GM12878 (cell line): ENCODE measurements around the gene FAM216A. TPM values are rescaled to one million over a fixed set of nuclear protein-coding genes. Genes with fewer than 3 reads are reported as not detected.

Experiments used
- ATAC-seq: fragments of 200-7000 bp; cut with Tn5 transposase; 3 replicates; pipeline ENCODE4 v1.9.1; 2020; ENCODE audit warnings: mild to moderate bottlenecking, moderate library complexity
- BruUV-seq: library from RNA; stranded (reverse); fragments of 400-500 nt; replicated peaks from 2 replicates; lab custom pipeline; 2021; lab: Mats Ljungman, UMichigan
- CTCF ChIA-PET: fragments of 300-600 bp; sonication (Branson Sonifier 250); formaldehyde crosslinking; extraction: SDS; loops from one replicate; lab custom pipeline; 2021; ENCODE audit warnings: inconsistent platforms; lab: Yijun Ruan, JAX
- POLR2A ChIA-PET: fragments of 350-600 bp; formaldehyde crosslinking; extraction: SDS; loops from one replicate; lab custom pipeline; 2021; ENCODE audit warnings: inconsistent platforms; lab: Charles Lee
- RAD21 ChIA-PET: fragments of 300-600 bp; sonication (Branson Sonifier 250); formaldehyde crosslinking; loops from one replicate; lab custom pipeline; 2023; ENCODE audit warnings: antibody characterized with exemption; ENCODE audit not compliant: unreplicated experiment; lab: Charles Lee
- SMC1A ChIA-PET: fragments of 300-600 bp; sonication (Branson Sonifier 250); formaldehyde crosslinking; loops from one replicate; lab custom pipeline; 2023; ENCODE audit not compliant: unreplicated experiment, uncharacterized antibody; lab: Charles Lee
- DNase-seq: peaks from one replicate; pipeline ENCODE4 v3.0.0-alpha.2; 2011; ENCODE audit warnings: low read depth, low spot score
- FAIRE-seq: peaks from 3 replicates; lab custom pipeline; 2011; peaks lifted over from hg19 to GRCh38; lab: Jason Lieb, UNC
- H2AFZ ChIP-seq: 2 replicates; pipeline ENCODE4 v1.6.0; 2011; ENCODE audit warnings: low read depth, low read length, control low read depth; ENCODE audit not compliant: control insufficient read depth
- H3K27ac ChIP-seq: 2 replicates; pipeline ENCODE4 v1.5.1; 2011; ENCODE audit warnings: control low read depth; ENCODE audit not compliant: control insufficient read depth, insufficient read depth
- H3K27me3 ChIP-seq, 2 experiments: replicated peaks in 1 of 2; 2 replicates each; pipeline versions ENCODE4 v1.6.0 to v1.6.1; 2011; ENCODE audit warnings: low read length in 1 of 2; ENCODE audit not compliant: control insufficient read depth in 2 of 2, insufficient read depth in 2 of 2
- H3K36me3 ChIP-seq, 2 experiments: 2 replicates each; pipeline ENCODE4 v1.5.1; 2011; ENCODE audit warnings: low read length in 1 of 2; ENCODE audit not compliant: control insufficient read depth in 2 of 2, insufficient read depth in 2 of 2
- H3K4me1 ChIP-seq: 2 replicates; pipeline ENCODE4 v1.6.1; 2011; ENCODE audit warnings: mild to moderate bottlenecking, low read length, moderate library complexity, mixed read lengths; ENCODE audit not compliant: control insufficient read depth, insufficient read depth
- H3K4me2 ChIP-seq: 2 replicates; pipeline ENCODE4 v1.6.0; 2011; ENCODE audit warnings: control low read depth; ENCODE audit not compliant: control insufficient read depth, insufficient read depth
- H3K4me3 ChIP-seq: fragments of 200-600 bp; sonication (generic); 2 replicates; pipeline ENCODE4 v1.5.1; 2016
- H3K79me2 ChIP-seq: 2 replicates; pipeline ENCODE4 v1.6.0; 2011; ENCODE audit warnings: low read length; ENCODE audit not compliant: control insufficient read depth, insufficient read depth
- H3K9ac ChIP-seq: 2 replicates; pipeline ENCODE4 v1.8.0; 2011; ENCODE audit warnings: low read length, control low read depth, mixed read lengths; ENCODE audit not compliant: control insufficient read depth, insufficient read depth
- H3K9me3 ChIP-seq: replicated peaks from 3 replicates; pipeline ENCODE4 v1.5.1; 2011; ENCODE audit warnings: mild to moderate bottlenecking, low read length; ENCODE audit not compliant: control insufficient read depth, insufficient read depth
- H4K20me1 ChIP-seq: 2 replicates; pipeline ENCODE4 v1.6.0; 2011; ENCODE audit not compliant: control insufficient read depth, insufficient read depth
- CUX1 ChIP-seq: IDR thresholded peaks from 2 replicates; pipeline ENCODE4 v1.6.1; 2012; ENCODE audit warnings: improper control_type of control experiment, low read depth, low read length; ENCODE audit not compliant: insufficient replicate concordance
- ETV6 ChIP-seq, 2 experiments: fragments of 450-650 bp in 1 of 2; IDR thresholded peaks in 1 of 2; conservative IDR thresholded peaks in 1 of 2; 2 replicates each; pipeline ENCODE4 v1.6.1; 2014; ENCODE audit warnings: antibody characterized with exemption in 1 of 2, borderline replicate concordance in 1 of 2, low read depth in 1 of 2, mild to moderate bottlenecking in 1 of 2, moderate library complexity in 1 of 2
- GABPA ChIP-seq: IDR thresholded peaks from 2 replicates; pipeline ENCODE4 v1.6.1; 2014; ENCODE audit warnings: antibody characterized with exemption, low read depth, mild to moderate bottlenecking, inconsistent platforms
- MEF2A ChIP-seq: IDR thresholded peaks from 2 replicates; pipeline ENCODE4 v1.6.1; 2011; ENCODE audit warnings: low read depth, mild to moderate bottlenecking, low read length, moderate library complexity; ENCODE audit not compliant: insufficient read depth
- MYB ChIP-seq: fragments of 150-350 bp; IDR thresholded peaks from 2 replicates; pipeline ENCODE4 v1.6.1; 2014; ENCODE audit warnings: mild to moderate bottlenecking, low read depth, low read length, borderline replicate concordance
- NFYA ChIP-seq: IDR thresholded peaks from 2 replicates; pipeline ENCODE4 v1.6.1; 2011; ENCODE audit warnings: low read depth, mild to moderate bottlenecking, low read length, improper control_type of control experiment, borderline replicate concordance
- NFYB ChIP-seq: IDR thresholded peaks from 2 replicates; pipeline ENCODE4 v1.6.1; 2011; ENCODE audit warnings: low read depth, mild to moderate bottlenecking, low read length, improper control_type of control experiment, moderate library complexity; ENCODE audit not compliant: insufficient read depth
- NR2C2 ChIP-seq: IDR thresholded peaks from 2 replicates; pipeline ENCODE4 v1.6.1; 2011; ENCODE audit warnings: borderline replicate concordance, low read depth; ENCODE audit not compliant: control insufficient read depth, insufficient read length
- NRF1 ChIP-seq: conservative IDR thresholded peaks from 2 replicates; pipeline ENCODE4 v1.6.1; 2011; ENCODE audit warnings: mild to moderate bottlenecking, low read depth, low read length, improper control_type of control experiment
- POLR2AphosphoS2 ChIP-seq: IDR thresholded peaks from 2 replicates; pipeline ENCODE4 v1.6.1; 2011; ENCODE audit warnings: low read depth, mild to moderate bottlenecking, low read length, improper control_type of control experiment, moderate library complexity
- RELA ChIP-seq: fragments of 450-650 bp; IDR thresholded peaks from 2 replicates; pipeline ENCODE4 v1.8.0; 2014; ENCODE audit warnings: borderline replicate concordance; ENCODE audit not compliant: partially characterized antibody
- SRF ChIP-seq, 2 experiments: IDR thresholded peaks; 2 replicates each; pipeline ENCODE4 v1.6.1; 2011; ENCODE audit warnings: low read depth in 2 of 2, low read length in 2 of 2, mild to moderate bottlenecking in 1 of 2, moderate library complexity in 1 of 2
- SUZ12 ChIP-seq: fragments of 200-600 bp; sonication (generic); IDR thresholded peaks from one replicate; pipeline ENCODE4 v1.6.1; 2018; ENCODE audit warnings: antibody characterized with exemption, mild to moderate bottlenecking; ENCODE audit not compliant: unreplicated experiment
- WGBS: methylation state at CpG from one replicate; pipeline ENCODE4 v1.1.6; 2016; ENCODE audit warnings: low lambda C conversion rate; ENCODE audit not compliant: insufficient replicate concordance, insufficient coverage; ENCODE audit errors: missing lambda C conversion rate; 5-methylcytosine and 5-hydroxymethylcytosine counted together
- in situ Hi-C: fragments of 300-500 bp; cut with MboI; formaldehyde crosslinking; loops from 9 replicates; pipeline ENCODE4 v1.14.3; 2018; ENCODE audit warnings: mixed read lengths
- intact Hi-C: fragments of 100-400 bp; cut with micrococcal nuclease; formaldehyde crosslinking; loops from one replicate; pipeline ENCODE4 v1.14.2; 2022; ENCODE audit not compliant: unreplicated experiment
- polyA plus RNA-seq, 11 experiments: library from polyadenylated mRNA; depleted of rRNA in 4 of 11; unstranded in 6 of 11; stranded (reverse) in 5 of 11; fragments of >200 nt; fragmentation: Nextera tagmentation in 4 of 11; fragmentation: Illumina TruSeq in 1 of 11; extraction: Ambion mirVana in 4 of 11; extraction: Trizol in 1 of 11; gene quantifications; 1 replicate in 1 of 11; 2 replicates in 10 of 11; pipeline versions ENCODE4 v1.2.1 to v1.2.3, GENCODE V29; 2011 to 2016; ENCODE audit warnings: inconsistent platforms in 2 of 11, missing spikeins in 2 of 11, low read depth in 1 of 11
- total RNA-seq, 4 experiments: library from RNA; depleted of rRNA in 3 of 4; stranded (reverse); fragments of >200 nt in 3 of 4; fragmentation: Illumina TruSeq in 1 of 4; extraction: Trizol in 1 of 4; gene quantifications; 2 replicates each; pipeline versions ENCODE4 v1.2.1 to v1.2.3, GENCODE V29; 2013 to 2021
- TF ChIP-seq, protein P1 (sequence below): IDR thresholded peaks from 2 replicates; pipeline ENCODE4 v1.6.1; 2011; ENCODE audit warnings: low read depth, mild to moderate bottlenecking, low read length, moderate library complexity, borderline replicate concordance; ENCODE audit errors: extremely low read depth

The FAM216A gene
- total and polyA plus RNA-seq, 10 of the 15 experiments (the other 5 are each of a cell fraction or from before 2014, with no cell fraction given): 15.0 to 48.3 (median 35.0) TPM

GRCh38 chr12:110534811-110535210 lies 66.2 kb downstream of the FAM216A start:
- ChIA-PET SMC1A (interaction anchor here (1.2 to 18.4 kb wide), 6 partner anchors 8 to 66 kb away, joined by 4 to 308 read pairs (median 89); no protein-coding TSS in a partner anchor), RAD21 (interaction anchor here (1.4 to 7.3 kb wide), 8 partner anchors 8 to 66 kb away, joined by 5 to 109 read pairs (median 25); no protein-coding TSS in a partner anchor), POLR2A (interaction anchor here (0.6 to 10.4 kb wide), 12 partner anchors 9 to 144 kb away, joined by 3 to 122 read pairs (median 6); no protein-coding TSS in a partner anchor), CTCF (interaction anchor here (1.2 to 5.4 kb wide), 6 partner anchors 9 to 67 kb away, joined by 3 to 52 read pairs (median 5); no protein-coding TSS in a partner anchor)
- FAIRE-seq: no peak
- 96% methylated on average over 6 of the region's 6 CpGs for WGBS
- Histone ChIP-seq H4K20me1 (no peaks in the 10 kb centered on the region), H3K36me3 (peaks cover 7 to 32% of the 10 kb centered on the region in 2 experiments; a peak in 3 of 4 replicates), H3K27me3 (no peaks in the 10 kb centered on the region), H3K4me3 (no peak overlapping the region), H3K9me3 (no peaks in the 10 kb centered on the region), H3K4me2 (no peak overlapping the region), H3K27ac (no peak overlapping the region), H3K9ac (no peak overlapping the region), H3K79me2 (peaks cover 54% of the 10 kb centered on the region), H3K4me1 (peaks cover 68% of the 10 kb centered on the region), H2AFZ (no peak overlapping the region)
- TSS peak; percentile 11 for BruUV-seq
- in situ Hi-C loops: no loop called here
- no peak for ATAC-seq
- intact Hi-C loops: loop anchor here (10.0 kb wide), 1 partner anchor 350 kb away; no protein-coding TSS in a partner anchor
- DNase-seq: no peak
- TF ChIP-seq RELA: no peak
- TF ChIP-seq GABPA: no peak
- no peak for TF ChIP-seq NRF1
- TF ChIP-seq CUX1: no peak
- TF ChIP-seq SUZ12: no peak
- TF ChIP-seq, protein P1, sequence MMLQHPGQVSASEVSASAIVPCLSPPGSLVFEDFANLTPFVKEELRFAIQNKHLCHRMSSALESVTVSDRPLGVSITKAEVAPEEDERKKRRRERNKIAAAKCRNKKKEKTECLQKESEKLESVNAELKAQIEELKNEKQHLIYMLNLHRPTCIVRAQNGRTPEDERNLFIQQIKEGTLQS: no peak
- no peak for TF ChIP-seq NFYB
- no peak for TF ChIP-seq NFYA
- no peak for TF ChIP-seq MEF2A
- no peak for TF ChIP-seq NR2C2
- TF ChIP-seq SRF (IDR thresholded peaks at IDR 0.05; ENCODE audit: low read depth in 2 of 2, low read length in 2 of 2): no peak
- no peak for TF ChIP-seq ETV6 (conservative IDR thresholded peaks at IDR 0.05 in 1 of 2, IDR thresholded peaks at IDR 0.05 in 1 of 2; ENCODE audit: borderline replicate concordance in 1 of 2, low read depth in 1 of 2)
- TF ChIP-seq MYB: no peak
- TF ChIP-seq POLR2AphosphoS2: no peak
